ENCODE results near the gene SPEF1. TPM values are rescaled to one million over a fixed set of nuclear protein-coding genes. Genes with fewer than 3 reads are reported as not detected.

Gene SPEF1
- total and polyA plus RNA-seq, 8 donors = 0.20 to 1.7 (median 0.53) TPM

GRCh38 chr20:3823881-3824280, 42.6 kb upstream of the SPEF1 start:
- no peaks in the 10 kb centered on the region for H3K27me3 ChIP-seq
- TF ChIP-seq, protein P1, sequence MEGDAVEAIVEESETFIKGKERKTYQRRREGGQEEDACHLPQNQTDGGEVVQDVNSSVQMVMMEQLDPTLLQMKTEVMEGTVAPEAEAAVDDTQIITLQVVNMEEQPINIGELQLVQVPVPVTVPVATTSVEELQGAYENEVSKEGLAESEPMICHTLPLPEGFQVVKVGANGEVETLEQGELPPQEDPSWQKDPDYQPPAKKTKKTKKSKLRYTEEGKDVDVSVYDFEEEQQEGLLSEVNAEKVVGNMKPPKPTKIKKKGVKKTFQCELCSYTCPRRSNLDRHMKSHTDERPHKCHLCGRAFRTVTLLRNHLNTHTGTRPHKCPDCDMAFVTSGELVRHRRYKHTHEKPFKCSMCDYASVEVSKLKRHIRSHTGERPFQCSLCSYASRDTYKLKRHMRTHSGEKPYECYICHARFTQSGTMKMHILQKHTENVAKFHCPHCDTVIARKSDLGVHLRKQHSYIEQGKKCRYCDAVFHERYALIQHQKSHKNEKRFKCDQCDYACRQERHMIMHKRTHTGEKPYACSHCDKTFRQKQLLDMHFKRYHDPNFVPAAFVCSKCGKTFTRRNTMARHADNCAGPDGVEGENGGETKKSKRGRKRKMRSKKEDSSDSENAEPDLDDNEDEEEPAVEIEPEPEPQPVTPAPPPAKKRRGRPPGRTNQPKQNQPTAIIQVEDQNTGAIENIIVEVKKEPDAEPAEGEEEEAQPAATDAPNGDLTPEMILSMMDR (IDR thresholded peaks at IDR 0.05) = no peak
- H3K4me1 ChIP-seq = peaks cover 4 to 18% (median 15%) of the 10 kb centered on the region in 3 donors
- no peak overlapping the region for H3K4me3 ChIP-seq
- DNase-seq = peak in 1 of 6 donors; percentile 72
- H3K9me3 ChIP-seq = no peaks in the 10 kb centered on the region
- no peak for FAIRE-seq
- 92 to 94% methylated on average over 20 of the region's 20 CpGs for WGBS, 2 donors
- H3K36me3 ChIP-seq = peaks cover 0 to 27% (median 19%) of the 10 kb centered on the region in 3 donors
- intact Hi-C loops (cut with DNase I) = loop anchor here in 1 of 3 donors (5.0 kb wide), 1 partner anchor 37 kb away; the partner anchor contains the start of gene CENPB
- no peak for ATAC-seq
- no peak overlapping the region for H3K27ac ChIP-seq

DNA sequence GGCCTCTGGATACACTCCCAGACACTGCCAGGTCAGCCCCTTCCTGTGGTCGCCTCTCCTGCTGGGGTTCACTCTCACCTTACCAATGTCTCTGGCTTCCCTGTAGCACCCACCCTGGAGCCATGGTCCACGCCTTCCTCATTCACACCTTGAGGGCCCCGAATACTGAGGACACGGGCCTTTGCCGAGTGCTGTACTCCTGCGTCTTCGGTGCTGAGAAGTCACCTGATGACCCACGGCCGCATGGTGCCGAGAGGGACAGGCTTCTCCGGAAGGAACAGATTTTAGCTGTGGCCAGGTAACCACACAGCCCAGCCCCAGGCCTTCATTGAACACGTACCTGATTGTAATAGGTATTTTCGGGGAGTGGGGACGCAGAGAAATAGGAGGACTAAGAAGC, 40.7 kb upstream of the SPEF1 start:
- 91 to 93% methylated on average over 14 of the region's 14 CpGs for WGBS, 2 donors
- Histone ChIP-seq H3K9me3 (no peaks in the 10 kb centered on the region), H3K4me3 (no peak overlapping the region), H3K27me3 (no peaks in the 10 kb centered on the region), H3K4me1 (peaks cover 9 to 29% (median 21%) of the 10 kb centered on the region in 3 donors), H3K27ac (no peak overlapping the region), H3K36me3 (peaks cover 0 to 27% (median 19%) of the 10 kb centered on the region in 3 donors)
- ATAC-seq (no peak), DNase-seq (no peak), FAIRE-seq (no peak)
- intact Hi-C loops (cut with DNase I) = loop anchor here in 1 of 3 donors (5.0 kb wide), 1 partner anchor 35 kb away; the partner anchor contains the start of gene CENPB
- TF ChIP-seq, protein P1 (IDR thresholded peaks at IDR 0.05) = no peak

DNA sequence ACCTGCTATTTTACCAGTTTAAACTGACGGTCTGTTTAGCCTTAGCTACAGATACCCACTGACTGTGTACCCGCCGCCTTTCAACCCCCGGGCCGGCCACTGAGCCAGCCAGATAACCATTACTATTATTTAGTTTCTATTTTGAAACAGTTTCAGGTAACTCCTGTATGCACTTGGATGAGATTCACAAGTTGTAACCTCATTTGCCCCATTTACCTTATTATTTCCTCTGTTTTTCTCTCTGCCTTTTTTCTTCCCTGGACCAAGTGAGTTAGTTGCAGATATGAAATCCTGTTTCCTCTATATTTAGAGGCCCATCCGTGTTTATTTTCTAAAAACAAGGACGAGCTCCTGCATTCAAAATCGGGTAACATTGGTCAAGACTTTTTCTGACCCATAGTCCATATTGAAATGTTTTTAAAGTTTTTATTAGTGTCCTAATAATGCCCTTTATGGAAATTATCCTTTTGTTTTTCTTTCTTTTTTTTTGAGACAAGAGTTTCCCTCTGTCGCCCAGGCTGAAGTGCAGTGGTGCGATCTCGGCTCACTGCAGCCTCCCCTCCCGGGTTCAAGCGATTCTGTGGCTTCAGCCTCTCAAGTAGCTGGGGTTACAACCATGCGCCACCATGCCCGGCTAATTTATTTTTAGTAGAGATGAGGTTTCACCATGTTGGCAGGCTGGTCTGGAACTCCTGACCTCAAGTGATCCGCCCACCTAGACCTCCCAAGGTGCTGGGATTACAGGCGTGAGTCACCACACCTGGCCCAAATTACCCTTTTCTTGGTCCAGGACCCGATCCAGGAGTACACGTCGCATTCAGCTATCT, 39.9 kb upstream of the SPEF1 start:
- TF ChIP-seq, protein P1 (IDR thresholded peaks at IDR 0.05) = no peak
- Histone ChIP-seq H3K4me1 (peaks cover 9 to 29% (median 21%) of the 10 kb centered on the region in 3 donors), H3K4me3 (peak overlapping the region; percentile 51 to 80 (median 65)), H3K9me3 (no peaks in the 10 kb centered on the region), H3K27ac (peak overlapping the region; percentile 98 to 100 (median 98)), H3K36me3 (peaks cover 0 to 27% (median 19%) of the 10 kb centered on the region in 3 donors), H3K27me3 (no peaks in the 10 kb centered on the region)
- DNase-seq (peak in 1 of 6 donors; percentile 40), ATAC-seq (peak in 1 of 4 donors; percentile 1), FAIRE-seq (no peak)
- 26 to 35% methylated on average over 20 of the region's 20 CpGs for WGBS, 2 donors
- intact Hi-C loops (cut with DNase I) = loop anchor here in 1 of 3 donors (5.0 kb wide), 1 partner anchor 34 kb away; the partner anchor contains the start of gene CENPB

- Histone ChIP-seq H3K36me3 (peaks cover 0 to 27% (median 19%) of the 10 kb centered on the region in 3 donors), H3K4me1 (peaks cover 9 to 29% (median 21%) of the 10 kb centered on the region in 3 donors), H3K9me3 (no peaks in the 10 kb centered on the region), H3K4me3 (peak within 1 kb of the TSS; percentile 51 to 80 (median 65)), H3K27ac (peak within 1 kb of the TSS; percentile 98 to 100 (median 98)), H3K27me3 (no peaks in the 10 kb centered on the region)
- 0% methylated on average over 93 to 96 of the region's 96 CpGs for WGBS, 2 donors
- ATAC-seq (peak; percentile 79 to 91 (median 86)), DNase-seq (peak; percentile 96 to 99 (median 97)), FAIRE-seq (peak; percentile 5)
- TF ChIP-seq, protein P1 (IDR thresholded peaks at IDR 0.05) = peak; percentile 89 to 97 (median 96)
- intact Hi-C loops (cut with DNase I) = loop anchor here in 1 of 3 donors (5.0 kb wide), 1 partner anchor 33 kb away; the partner anchor contains the start of gene CENPB
These were observed 39.0 kb upstream of the SPEF1 start, which contains the start of gene AP5S1 for GRCh38 chr20:3820048-3820900. AP5S1 (plus strand) TSS chr20:3820547; CDS start chr20:3822118, 1,571 bp downstream.
